Left ventricle myocardium superior (tissue), 1 donor: ENCODE data around the gene NUPR1. TPM values are rescaled to one million over a fixed set of nuclear protein-coding genes. Genes with fewer than 3 reads are reported as not detected.
"Not testable (repeated sequence)": the region's sequence is repeated elsewhere in the genome, so short reads cannot be mapped to it uniquely, and the experiment has no call there.

Experiments used
- ATAC-seq: fragments of 200-7000 bp; cut with Tn5 transposase; one replicate; pipeline ENCODE4 v1.9.1; 2020; ENCODE audit warnings: mild to moderate bottlenecking, moderate library complexity
- DNase-seq: peaks from one replicate; pipeline ENCODE4 v3.0.0-alpha.2; 2020
- intact Hi-C: fragments of 100-400 bp; cut with micrococcal nuclease; formaldehyde crosslinking; loops from one replicate; pipeline ENCODE4 v1.11.0; 2022
- total RNA-seq: library from RNA; stranded (reverse); fragmentation: NEBNext Ultra II Directional; extraction: Animal tissue kit (Norgen Biotek cat#: 25700); gene quantifications from one replicate; pipeline ENCODE4 v1.2.1, GENCODE V29; 2021
- donor health status: DM: no; HTN: yes; CAD: no; lungs with severe emphysema.

NUPR1 gene
- total RNA-seq, 1 donor from 2014 or later, result 37.2 TPM

DNA sequence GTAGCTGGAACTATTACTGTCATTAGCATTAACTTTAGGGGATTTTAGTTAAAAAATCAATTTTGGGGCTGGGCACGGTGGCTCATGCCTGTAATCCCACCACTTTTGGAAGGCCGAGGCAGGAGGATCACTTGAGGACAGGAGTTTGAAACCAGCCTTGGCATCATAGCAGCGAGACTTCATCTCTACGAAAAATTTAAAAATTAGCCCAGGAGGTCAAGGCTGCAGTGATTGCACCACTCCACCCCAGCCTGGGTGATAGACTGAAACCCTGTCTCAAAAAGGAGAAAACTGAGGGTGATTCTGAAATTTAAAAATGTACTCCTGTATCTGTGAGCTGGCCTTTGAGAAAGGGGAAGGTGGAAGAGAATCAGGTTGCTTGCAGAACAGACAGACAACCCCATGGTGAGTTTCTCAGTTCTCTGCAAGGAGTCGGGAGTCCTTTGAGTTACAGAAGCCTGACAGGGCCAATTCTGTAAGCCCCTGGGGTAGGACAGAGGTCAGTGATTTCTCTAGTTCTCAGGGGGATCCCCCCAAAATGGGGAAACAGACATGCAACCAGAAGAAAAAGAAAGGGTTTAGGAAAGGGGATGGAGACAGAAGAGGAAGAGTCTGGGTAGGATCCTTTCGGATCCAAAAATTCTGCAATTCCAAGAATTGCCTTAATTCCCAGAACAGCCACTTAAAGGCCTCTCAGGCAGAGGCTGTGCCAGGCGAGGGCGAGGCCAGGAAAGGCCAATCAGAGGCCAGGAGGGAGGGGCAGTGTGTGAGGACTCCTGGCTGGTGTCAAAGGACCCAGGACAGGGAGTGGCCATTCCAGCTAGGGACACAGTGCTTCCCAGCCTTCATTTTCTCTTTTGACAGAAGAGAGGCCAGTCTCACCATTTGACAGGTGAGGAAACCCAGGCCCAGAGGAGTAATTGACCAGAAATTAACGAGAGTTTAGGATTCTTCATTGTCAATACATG lies 6.7 kb downstream of the NUPR1 start:
- ATAC-seq, result peak; percentile 97

DNA sequence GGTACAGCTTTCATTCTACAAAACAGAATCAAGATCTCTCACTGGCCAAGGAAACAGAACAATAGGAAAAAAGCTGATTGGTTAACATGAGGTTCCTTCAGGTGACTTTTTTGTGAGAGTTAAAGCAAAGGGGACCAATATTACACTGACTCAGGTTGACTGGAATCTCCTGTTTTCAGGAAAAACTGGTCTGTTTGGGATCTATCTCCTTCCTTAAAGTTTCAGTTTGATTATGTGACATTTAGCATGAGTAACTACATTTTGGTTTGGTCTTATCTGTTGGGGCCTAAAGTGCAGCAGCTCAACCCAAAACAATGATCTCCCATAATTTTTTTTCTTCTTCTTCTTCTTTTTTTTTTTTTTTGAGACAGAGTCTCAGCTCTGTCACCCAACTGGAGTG lies 9.7 kb downstream of the NUPR1 start:
- no peak for DNase-seq
- intact Hi-C loops, result no loop called here
- ATAC-seq, result no peak

More for the DNA sequence above, 6.7 kb downstream of the NUPR1 start:
- intact Hi-C loops, result no loop called here
- DNase-seq, result peak; percentile 90

DNA sequence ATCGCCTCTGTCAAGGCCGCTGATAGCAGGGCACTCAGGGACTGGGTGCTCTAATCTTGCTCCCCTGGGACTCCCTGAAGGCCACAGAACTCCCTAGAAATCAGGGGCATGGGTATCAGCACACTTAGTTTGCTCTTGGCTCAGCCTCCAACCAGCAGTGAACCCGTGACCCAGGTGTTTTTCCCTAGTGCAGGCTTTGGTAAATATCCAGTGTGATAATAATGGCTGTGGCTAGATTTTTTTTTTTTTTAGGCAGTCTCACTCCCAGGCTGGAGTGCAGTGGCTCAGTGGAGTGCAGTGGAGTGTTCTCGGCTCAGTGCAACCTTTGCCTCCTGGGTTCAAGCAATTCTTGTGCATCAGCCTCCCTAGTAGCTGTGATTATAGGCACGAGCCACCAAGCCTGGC lies 10.3 kb downstream of the NUPR1 start:
- DNase-seq, result no peak
- intact Hi-C loops, result no loop called here
- ATAC-seq, result no peak

DNA sequence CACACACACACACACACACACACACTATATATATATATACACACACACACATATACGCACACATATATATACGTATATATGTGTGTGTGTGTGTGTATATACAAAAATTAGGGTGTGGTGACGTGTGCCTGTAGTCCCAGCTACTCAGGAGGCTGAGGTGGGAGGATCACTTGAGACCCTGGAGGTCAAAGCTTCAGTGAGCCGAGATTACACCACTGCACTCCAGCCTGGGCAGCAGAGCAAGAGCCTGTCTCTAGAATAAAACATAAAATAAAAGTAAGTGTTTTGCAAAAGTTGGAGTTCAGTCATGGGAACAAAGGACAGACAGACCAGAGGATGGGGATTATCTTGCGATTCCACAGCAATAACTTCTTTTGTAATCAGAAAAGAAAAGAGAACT lies 10.8 kb downstream of the NUPR1 start:
- DNase-seq (no peak), ATAC-seq (no peak)
- intact Hi-C loops, result no loop called here

DNA sequence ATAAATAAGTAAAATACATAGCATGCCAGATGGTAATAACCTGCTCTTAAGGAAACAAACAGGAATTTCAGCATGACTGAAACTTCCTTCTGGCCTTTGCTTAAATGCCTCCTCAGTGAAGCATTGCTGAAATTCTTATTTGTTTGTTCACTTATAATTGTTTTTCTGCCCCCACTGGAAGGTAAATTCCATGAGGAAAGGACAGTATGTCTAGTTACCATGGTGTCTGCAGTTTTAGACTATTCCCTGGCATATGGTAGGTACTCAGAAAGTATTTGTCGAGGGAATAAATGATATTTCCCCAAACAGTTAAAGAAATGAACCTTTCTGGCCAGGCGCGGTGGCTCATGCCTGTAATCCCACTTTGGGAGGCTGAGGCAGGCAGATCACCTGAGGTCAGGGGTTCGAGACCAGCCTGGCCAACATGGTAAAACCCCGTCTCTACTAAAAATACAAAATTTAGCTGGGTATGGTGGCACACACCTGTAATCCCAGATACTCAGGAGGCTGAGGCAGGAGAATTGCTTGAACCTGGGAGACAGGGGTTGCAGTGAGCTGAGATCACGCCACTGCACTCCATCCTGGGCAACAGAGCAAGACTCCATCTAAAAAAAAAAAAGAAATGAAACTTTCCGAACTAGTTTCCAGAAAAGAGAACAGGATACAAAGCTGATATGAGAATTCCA lies 11.5 kb downstream of the NUPR1 start:
- intact Hi-C loops, ATAC-seq, DNase-seq: not testable (repeated sequence)

DNA sequence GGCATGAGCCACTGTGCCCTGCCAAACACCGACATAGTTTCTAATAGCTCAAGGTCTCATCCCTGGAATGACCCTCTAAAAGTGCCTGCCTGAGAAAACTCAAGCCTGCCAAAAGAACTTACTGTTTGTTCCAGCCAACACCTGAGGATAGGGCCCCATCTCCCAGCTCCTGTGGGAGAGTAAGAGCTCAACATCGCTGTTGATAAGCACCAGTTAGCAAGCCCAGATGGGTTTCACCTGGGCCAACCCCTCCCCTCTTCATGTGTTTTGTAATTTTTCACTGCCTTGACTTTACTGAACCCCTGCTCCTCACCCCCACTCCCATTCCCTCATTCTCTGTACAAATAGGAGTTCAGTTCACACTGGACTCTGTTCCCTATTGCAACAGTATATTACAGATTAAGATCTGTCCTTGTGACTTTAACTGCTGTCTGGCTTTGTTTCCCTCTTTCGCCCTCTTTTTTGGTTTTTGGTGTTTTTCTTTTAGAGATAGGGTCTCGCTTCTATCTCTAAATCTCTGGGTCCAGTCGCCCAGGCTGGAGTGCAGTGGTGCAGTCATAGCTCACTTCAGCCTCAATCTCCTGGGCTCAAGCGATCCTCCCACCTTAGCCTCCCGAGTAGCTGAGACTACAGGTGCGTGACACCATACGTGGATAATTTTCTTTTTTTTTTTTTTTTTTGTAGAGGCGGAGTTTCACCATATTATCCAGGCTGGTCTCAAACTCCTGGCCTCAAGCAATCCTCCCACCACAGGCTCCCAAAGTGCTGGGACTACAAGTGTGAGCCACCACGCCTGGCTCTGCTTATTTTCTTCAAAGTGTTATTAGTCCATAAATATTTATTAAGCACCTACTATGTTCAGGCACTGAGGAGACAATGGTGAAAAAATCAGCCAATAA lies 12.3 kb downstream of the NUPR1 start:
- intact Hi-C loops, result no loop called here
- no peak for ATAC-seq
- DNase-seq, result no peak

DNA sequence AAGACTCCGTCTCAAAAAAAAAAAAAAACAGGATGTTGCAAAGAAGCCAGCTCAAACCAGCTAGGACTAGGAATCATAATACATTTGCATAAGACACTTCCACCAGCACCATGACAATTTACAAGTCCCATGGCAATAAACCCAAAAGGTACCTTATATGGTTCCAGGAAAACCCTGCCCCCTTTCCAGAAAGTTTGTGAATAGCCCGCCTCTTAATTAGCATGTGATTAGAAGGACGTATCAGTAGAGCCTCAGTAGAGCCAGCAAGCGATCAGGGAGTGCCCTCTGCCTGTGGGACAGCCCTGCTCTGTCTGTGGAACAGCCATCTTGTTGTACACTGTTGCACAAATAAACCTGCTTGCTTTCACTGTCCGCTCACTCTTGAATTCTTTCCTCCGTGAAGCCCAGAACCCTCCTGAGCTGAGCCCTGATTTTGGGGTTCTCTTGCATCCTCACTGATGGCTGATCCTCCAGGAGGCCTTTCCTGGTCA lies 14.0 kb downstream of the NUPR1 start:
- intact Hi-C loops, result no loop called here
- ATAC-seq (no peak), DNase-seq (no peak)

DNA sequence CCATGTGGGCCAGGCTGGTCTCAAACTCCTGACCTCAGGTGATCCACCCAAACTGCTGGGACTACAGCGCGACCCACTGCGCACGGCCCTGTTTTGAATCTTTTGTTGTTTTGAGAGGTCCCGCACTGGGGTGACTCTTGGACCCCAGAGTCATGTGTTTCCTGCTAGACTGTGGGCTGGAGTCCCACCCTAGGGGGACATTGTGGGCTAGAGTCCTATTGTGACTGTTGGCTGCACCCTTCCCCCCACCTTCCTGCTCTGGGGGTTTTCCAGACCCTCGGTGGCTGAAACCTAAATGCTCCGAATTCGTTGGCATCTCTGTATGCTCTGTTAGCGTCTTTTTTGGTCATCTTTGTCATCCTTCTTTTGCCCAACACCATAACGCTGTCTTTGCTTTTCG lies 16.0 kb downstream of the NUPR1 start:
- no peak for ATAC-seq

DNA sequence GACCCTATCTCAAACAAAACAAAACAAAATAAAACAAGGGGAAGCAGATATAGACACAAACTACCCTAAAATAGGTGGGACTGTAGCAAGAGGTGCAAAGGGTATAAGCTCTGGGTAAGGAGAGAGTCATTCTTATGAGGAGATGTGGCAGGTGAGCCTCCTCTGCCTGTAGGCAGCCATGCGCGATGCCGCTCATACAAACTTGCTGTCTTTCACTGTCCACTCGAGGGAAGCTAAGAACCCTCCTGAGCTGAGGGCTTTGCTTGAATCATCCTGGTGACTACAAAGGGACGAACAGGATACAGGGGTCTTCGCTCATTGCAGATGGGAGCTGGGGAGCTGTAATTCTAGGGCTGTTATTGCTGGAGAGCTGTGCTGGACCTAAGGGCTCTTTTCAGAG lies 17.3 kb downstream of the NUPR1 start:
- ATAC-seq (no peak), DNase-seq (no peak)
- intact Hi-C loops, result no loop called here

More for the DNA sequence above, 16.0 kb downstream of the NUPR1 start:
- intact Hi-C loops, result no loop called here
- DNase-seq, result no peak

DNA sequence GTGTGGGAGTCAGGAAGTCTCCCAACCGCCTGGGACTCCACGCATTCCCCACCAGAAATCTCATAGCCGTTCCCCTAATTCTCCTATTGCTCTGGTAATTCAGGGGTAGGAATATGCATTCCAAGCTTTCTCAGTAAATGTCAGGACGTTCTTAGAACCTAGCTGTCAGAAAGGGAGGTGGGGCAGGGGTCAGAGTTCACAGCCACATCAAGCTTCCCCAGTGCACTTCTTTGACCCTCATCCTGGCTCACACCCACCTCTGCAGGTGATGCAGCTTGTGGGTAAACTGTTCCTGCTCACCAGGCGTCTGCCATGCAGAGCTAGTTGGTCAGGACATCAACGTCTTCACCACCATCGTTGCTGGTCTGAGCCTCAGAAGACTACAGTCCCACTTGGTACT lies 18.1 kb downstream of the NUPR1 start:
- no peak for DNase-seq
- intact Hi-C loops, result no loop called here
- no peak for ATAC-seq

DNA sequence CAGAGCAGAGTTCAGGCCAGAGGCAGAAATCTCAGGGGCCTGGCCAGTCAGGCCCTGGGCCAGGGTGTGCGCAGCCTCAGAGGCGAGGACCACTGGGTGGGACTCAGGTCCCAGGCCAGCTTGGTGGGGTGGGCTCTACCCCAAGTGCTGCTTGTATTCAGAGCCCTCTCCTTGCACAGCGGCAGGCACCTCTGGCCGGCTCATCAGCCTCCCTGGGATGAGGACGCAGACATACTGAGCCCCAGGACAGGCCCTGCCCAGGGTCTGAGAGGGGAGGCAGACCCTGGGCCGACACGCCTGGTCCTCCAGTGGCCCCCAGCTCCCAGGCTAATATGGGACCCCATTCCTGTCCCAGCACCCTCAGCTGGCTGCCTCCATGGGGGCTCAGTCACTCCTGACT lies 24.5 kb downstream of the NUPR1 start:
- intact Hi-C loops, result no loop called here
- DNase-seq (no peak), ATAC-seq (no peak)

DNA sequence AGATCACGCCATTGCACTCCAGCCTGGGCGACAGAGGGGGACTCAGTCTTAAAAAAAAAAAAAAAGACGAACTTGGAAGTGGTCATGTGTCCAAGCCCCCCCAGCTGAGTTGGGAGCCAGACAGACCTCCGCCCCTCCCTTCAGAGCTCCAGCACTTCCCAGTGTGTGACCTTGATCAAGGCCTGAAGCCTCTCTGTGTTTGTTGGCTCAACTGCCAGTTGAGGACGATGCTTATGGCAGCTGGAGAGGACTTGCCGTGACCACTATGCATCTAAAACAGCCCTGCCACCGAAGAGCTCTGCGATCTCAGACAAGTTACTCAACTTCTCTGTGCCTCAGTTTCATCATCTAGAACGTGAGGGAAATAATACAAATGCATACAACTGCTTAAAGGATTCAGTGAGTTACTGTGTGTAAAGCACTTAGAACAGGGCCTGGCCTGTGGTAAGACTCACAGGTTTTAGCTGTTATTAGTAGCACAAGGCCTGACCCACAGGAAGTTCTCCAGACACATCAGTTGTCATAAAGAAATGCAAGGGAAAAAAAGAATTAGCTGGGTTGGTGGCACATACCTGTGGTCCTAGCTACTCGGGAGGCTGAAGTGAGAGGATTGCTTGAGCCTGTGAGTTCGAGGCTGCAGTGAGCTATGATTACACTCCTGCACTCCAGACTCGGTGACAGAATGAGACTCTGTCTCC lies 25.1 kb downstream of the NUPR1 start:
- ATAC-seq, result no peak
- intact Hi-C loops, result no loop called here
- no peak for DNase-seq

DNA sequence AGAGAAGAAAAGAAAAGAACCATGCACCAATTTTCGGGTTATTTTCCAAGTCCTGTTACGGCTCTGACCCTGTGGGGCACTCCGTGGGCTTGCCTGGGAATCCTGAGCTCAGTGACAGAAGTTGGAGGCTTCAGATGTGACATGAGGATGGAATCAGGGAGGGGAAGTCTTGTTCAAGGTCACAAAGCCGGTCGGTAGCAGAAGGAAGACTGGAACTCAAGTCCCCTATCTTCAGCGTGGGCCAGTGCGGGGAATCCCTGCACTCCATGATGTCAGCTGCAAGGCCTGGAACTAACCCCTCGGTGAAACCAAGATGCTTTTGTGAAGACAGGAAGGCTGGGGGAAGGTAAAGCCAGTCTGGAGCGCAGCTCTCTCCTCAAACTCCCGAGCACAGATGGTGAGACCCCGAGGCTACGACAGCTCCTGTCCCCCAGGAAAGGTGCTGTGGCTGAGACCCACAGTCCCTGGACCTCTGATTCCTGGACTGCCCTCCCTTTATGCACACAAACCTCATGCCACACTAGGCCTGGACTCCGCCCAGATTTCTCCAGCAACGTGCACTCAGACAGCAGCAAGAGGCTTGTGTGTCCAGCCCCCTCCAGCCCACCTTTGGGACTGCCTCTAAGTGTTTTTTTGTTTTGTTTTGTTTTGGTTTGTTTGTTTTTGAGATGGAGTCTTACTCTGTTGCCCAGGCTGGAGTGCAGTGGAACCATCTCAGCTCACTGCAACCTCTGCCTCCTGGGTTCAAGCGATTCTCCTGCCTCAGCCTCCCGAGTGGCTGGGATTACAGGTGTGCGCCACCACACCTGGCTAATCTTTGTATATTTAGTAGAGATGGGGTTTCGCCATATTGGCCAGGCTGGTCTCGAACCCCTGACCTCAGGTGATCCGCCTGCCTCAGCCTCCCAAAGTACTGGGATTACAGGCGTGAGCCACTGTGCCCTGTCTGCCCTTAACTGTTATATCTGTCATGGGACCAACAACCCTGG lies 26.7 kb downstream of the NUPR1 start:
- no peak for ATAC-seq

DNA sequence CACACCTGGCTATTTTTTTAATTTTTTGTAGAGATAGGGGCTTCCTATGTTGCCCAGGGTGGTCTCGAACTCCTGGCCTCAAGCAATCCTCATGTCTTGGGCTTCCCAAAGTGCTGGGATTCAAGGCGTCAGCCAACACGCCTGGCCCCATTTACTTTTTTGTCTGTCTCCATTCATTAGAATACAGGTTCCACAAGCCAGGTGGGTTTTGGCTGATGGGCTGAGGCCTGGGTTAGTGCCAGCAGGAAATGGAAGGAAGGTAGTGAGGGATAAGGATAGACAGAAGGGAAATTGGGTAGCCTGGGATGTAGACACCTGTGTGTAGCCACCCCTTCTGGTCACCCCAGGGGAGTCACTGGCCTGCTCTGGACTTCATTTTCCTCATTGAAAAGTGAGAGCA lies 27.7 kb downstream of the NUPR1 start:
- no peak for ATAC-seq
- no peak for DNase-seq
- intact Hi-C loops, result no loop called here

More for the DNA sequence above, 26.7 kb downstream of the NUPR1 start:
- no peak for DNase-seq
- intact Hi-C loops, result no loop called here

DNA sequence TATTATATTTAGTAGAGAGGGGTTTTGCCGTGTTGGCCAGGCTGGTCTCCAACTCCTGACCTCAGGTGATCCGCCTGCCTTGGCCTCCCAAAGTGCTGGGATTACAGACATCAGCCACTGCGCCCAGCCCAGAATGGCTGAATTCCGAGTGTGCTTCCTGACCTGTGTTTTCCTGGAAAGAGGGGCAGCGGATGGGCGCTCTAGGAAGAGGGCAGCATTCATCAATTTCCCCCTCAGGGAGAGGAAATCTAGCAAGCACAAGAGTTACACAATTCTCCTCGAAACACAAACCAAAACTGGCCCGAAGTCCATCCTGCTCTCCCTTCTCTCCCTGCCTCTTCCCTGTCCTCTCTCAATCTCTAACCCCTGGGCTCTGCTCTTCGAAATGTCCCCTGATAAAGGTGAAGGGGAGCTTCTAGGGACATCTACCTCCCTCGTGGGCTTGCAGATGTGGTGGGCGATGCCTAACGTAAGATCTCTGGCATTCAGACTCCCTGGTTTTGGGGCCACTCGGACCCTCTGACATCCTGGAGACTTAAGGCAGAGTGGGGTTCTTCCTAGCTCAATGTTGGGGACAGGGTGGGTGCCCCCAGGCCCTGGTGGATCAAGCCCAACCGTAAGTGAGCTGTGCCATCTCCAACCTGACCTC lies 33.2 kb downstream of the NUPR1 start:
- intact Hi-C loops, result no loop called here
- ATAC-seq (no peak), DNase-seq (no peak)

DNA sequence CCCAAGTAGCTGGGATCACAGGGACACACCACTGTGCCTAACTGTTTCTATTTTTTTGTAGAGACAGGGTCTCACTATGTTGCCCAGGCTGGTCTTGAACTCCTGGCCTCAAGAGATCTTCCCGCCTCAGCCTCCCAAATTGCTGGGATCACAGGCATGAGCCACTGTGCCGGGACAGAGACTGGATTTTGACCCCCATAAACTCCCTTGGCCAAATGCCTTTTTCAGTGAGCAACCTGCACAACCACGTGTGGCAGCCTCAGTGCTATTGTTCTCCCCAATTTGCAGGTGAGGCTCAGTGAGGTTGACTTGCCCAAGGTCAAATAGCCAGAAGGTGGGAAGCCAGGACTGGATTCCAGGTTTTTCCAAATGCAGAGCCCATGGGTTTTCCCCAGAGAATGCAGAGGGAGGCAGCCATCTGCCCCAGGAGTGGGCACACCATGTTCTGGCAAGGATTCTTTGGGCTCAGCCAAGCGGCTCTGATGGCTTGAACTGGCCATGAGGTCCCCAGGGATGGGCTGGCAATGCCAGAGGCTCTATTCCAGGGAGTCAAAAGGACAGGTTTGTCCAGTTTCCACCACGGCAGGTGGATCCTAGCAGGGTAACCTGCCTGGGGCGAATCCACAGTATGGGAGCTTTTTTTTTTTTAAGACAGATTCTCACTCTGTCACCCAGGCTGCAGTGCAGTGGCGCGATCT lies 33.9 kb downstream of the NUPR1 start:
- ATAC-seq (no peak), DNase-seq (no peak)
- intact Hi-C loops, result no loop called here
